Measurements from ENCODE around the gene PRAMEF13. TPM values are rescaled to one million over a fixed set of nuclear protein-coding genes. Genes with fewer than 3 reads are reported as not detected.
"Not testable (repeated sequence)": the region's sequence is repeated elsewhere in the genome, so short reads cannot be mapped to it uniquely, and the experiment has no call there.

Gene PRAMEF13
- total and polyA plus RNA-seq, 2 of the 8 experiments (the other 6 are each of a cell fraction or from before 2014, with no cell fraction given) = not detected

DNA sequence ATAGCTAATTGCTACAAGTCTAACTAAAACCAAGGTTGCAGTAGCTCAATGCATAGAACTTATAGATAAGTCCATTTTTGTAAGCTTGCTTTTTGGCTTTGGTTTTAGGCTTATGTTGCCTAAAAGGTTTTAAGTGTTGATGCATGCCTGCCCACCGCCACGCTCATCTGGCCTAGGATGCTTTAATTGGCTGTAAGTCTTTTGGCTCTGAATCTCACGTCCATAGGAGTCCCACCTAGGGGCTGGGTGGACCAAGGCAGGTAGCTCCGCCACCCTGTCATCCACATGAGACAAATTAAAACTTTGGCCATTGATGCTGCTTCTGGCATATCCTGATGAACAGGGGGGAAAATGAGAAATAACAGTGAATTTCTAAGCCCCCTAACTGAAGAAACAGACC lies 36.4 kb upstream of the PRAMEF13 start:
- H3K4me2 ChIP-seq (ENCODE audit: insufficient read depth in 1 of 2, low read depth in 2 of 2, low read length in 2 of 2); H3K4me1 ChIP-seq (replicated peaks in 1 of 4; ENCODE audit: control insufficient read depth in 3 of 4, insufficient read depth in 4 of 4, low read length in 3 of 4); H3K4ac ChIP-seq (replicated peaks; ENCODE audit: insufficient read length, low read depth, low read length); POLR2A ChIA-PET (ENCODE audit: partially characterized antibody); H2BK120ac ChIP-seq (replicated peaks; ENCODE audit: low read depth, low read length); H3K14ac ChIP-seq (ENCODE audit: insufficient read length); H4K8ac ChIP-seq (ENCODE audit: extremely low read depth, insufficient read depth, low read length); H4K91ac ChIP-seq (replicated peaks; ENCODE audit: insufficient read length, low read length); H2AK5ac ChIP-seq (ENCODE audit: low read depth, low read length); H2BK12ac ChIP-seq (ENCODE audit: low read depth, low read length); H3K9ac ChIP-seq (replicated peaks in 1 of 4; ENCODE audit: extremely low read depth in 1 of 4, low read depth in 3 of 4, low read length in 3 of 4); H2AFZ ChIP-seq (ENCODE audit: low read length); H2BK5ac ChIP-seq (ENCODE audit: low read depth, low read length); H4K5ac ChIP-seq (ENCODE audit: insufficient read length, low read depth, low read length); H3K23me2 ChIP-seq (ENCODE audit: low read depth, low read length); FAIRE-seq; H3K36me3 ChIP-seq (ENCODE audit: control insufficient read depth in 2 of 4, insufficient read depth in 4 of 4, low read length in 3 of 4); H2BK20ac ChIP-seq (ENCODE audit: low read length); DNase-seq (ENCODE audit: low read depth in 1 of 2, low spot score in 2 of 2); H2BK15ac ChIP-seq (ENCODE audit: low read length); CTCF ChIA-PET (ENCODE audit: partially characterized antibody); H3K27me3 ChIP-seq (replicated peaks in 1 of 4; ENCODE audit: control insufficient read depth in 3 of 4, extremely low read depth in 1 of 4, insufficient read depth in 3 of 4, low read length in 3 of 4); H3K23ac ChIP-seq (ENCODE audit: insufficient read length); H3K18ac ChIP-seq (ENCODE audit: extremely low read depth, low read length); H4K20me1 ChIP-seq (replicated peaks in 1 of 2; ENCODE audit: control insufficient read depth in 1 of 2, insufficient read depth in 2 of 2, low read length in 2 of 2); H3K79me2 ChIP-seq (ENCODE audit: control insufficient read depth in 1 of 2, insufficient read depth in 2 of 2, low read length in 2 of 2); H3K27ac ChIP-seq (ENCODE audit: low read depth, low read length); H3K4me3 ChIP-seq (ENCODE audit: extremely low read depth in 1 of 4, insufficient read depth in 2 of 4, low read depth in 3 of 4, low read length in 4 of 4); H3K79me1 ChIP-seq (ENCODE audit: low read depth, low read length); H3K56ac ChIP-seq (replicated peaks; ENCODE audit: insufficient read length, low read depth, low read length): not testable (repeated sequence)
- WGBS, 2 experiments (ENCODE audit: extremely low coverage in 1 of 2, insufficient coverage in 1 of 2, insufficient read length in 1 of 2, insufficient replicate concordance in 2 of 2, low coverage in 1 of 2, low lambda C conversion rate in 2 of 2, missing lambda C conversion rate in 1 of 2) = 58% methylated on average over 4 of the region's 4 CpGs; no CpG with 5 or more reads in 1 of the 2 experiments
- peaks cover 49 to 71% of the 10 kb centered on the region in 2 experiments for H3K9me3 ChIP-seq (ENCODE audit: insufficient read depth in 2 of 2, low read depth in 1 of 2, low read length in 1 of 2)

GRCh38 chr1:13234057-13234456 lies 32.8 kb upstream of the PRAMEF13 start:
- H3K23me2 ChIP-seq (ENCODE audit: low read depth, low read length); H4K91ac ChIP-seq (replicated peaks; ENCODE audit: insufficient read length, low read length); H3K4me2 ChIP-seq (ENCODE audit: insufficient read depth in 1 of 2, low read depth in 2 of 2, low read length in 2 of 2); H4K8ac ChIP-seq (ENCODE audit: extremely low read depth, insufficient read depth, low read length); DNase-seq (ENCODE audit: low read depth in 1 of 2, low spot score in 2 of 2); H3K79me1 ChIP-seq (ENCODE audit: low read depth, low read length); H2BK15ac ChIP-seq (ENCODE audit: low read length); H3K27me3 ChIP-seq (replicated peaks in 1 of 4; ENCODE audit: control insufficient read depth in 3 of 4, extremely low read depth in 1 of 4, insufficient read depth in 3 of 4, low read length in 3 of 4); H3K4me1 ChIP-seq (replicated peaks in 1 of 4; ENCODE audit: control insufficient read depth in 3 of 4, insufficient read depth in 4 of 4, low read length in 3 of 4); H3K14ac ChIP-seq (ENCODE audit: insufficient read length); H3K18ac ChIP-seq (ENCODE audit: extremely low read depth, low read length); H2BK12ac ChIP-seq (ENCODE audit: low read depth, low read length); H3K36me3 ChIP-seq (ENCODE audit: control insufficient read depth in 2 of 4, insufficient read depth in 4 of 4, low read length in 3 of 4); H2BK5ac ChIP-seq (ENCODE audit: low read depth, low read length); POLR2A ChIA-PET (ENCODE audit: partially characterized antibody); H4K20me1 ChIP-seq (replicated peaks in 1 of 2; ENCODE audit: control insufficient read depth in 1 of 2, insufficient read depth in 2 of 2, low read length in 2 of 2); H3K23ac ChIP-seq (ENCODE audit: insufficient read length); H3K9ac ChIP-seq (replicated peaks in 1 of 4; ENCODE audit: extremely low read depth in 1 of 4, low read depth in 3 of 4, low read length in 3 of 4); H3K79me2 ChIP-seq (ENCODE audit: control insufficient read depth in 1 of 2, insufficient read depth in 2 of 2, low read length in 2 of 2); FAIRE-seq; H2AFZ ChIP-seq (ENCODE audit: low read length); H3K4me3 ChIP-seq (ENCODE audit: extremely low read depth in 1 of 4, insufficient read depth in 2 of 4, low read depth in 3 of 4, low read length in 4 of 4); H4K5ac ChIP-seq (ENCODE audit: insufficient read length, low read depth, low read length); H2BK20ac ChIP-seq (ENCODE audit: low read length); H3K27ac ChIP-seq (ENCODE audit: low read depth, low read length); H3K4ac ChIP-seq (replicated peaks; ENCODE audit: insufficient read length, low read depth, low read length); H2AK5ac ChIP-seq (ENCODE audit: low read depth, low read length); H2BK120ac ChIP-seq (replicated peaks; ENCODE audit: low read depth, low read length); H3K56ac ChIP-seq (replicated peaks; ENCODE audit: insufficient read length, low read depth, low read length): not testable (repeated sequence)
- WGBS, 2 experiments (ENCODE audit: extremely low coverage in 1 of 2, insufficient coverage in 1 of 2, insufficient read length in 1 of 2, insufficient replicate concordance in 2 of 2, low coverage in 1 of 2, low lambda C conversion rate in 2 of 2, missing lambda C conversion rate in 1 of 2) = 68% methylated on average over 1 of the region's 1 CpG; no CpG with 5 or more reads in 1 of the 2 experiments
- CTCF ChIA-PET (ENCODE audit: partially characterized antibody) = interaction anchor here (0.6 kb wide), 1 partner anchor 8 kb away, joined by 3 read pairs; no protein-coding TSS in a partner anchor
- peaks cover 51 to 72% of the 10 kb centered on the region in 2 experiments for H3K9me3 ChIP-seq (ENCODE audit: insufficient read depth in 2 of 2, low read depth in 1 of 2, low read length in 1 of 2)

Data from H1 (cell line).